Endodermal cell (in vitro differentiated cells): ENCODE measurements around the gene DTX3. TPM values are rescaled to one million over a fixed set of nuclear protein-coding genes. Genes with fewer than 3 reads are reported as not detected.
A peak's percentile ranks its signal among the peaks of the same experiment; 100 is the strongest.

Experiments used
- DNase-seq: peaks from one replicate; pipeline ENCODE4 v3.0.0-alpha.2; 2017
- H3K27ac ChIP-seq: 2 replicates; pipeline ENCODE4 v1.5.1; 2013; ENCODE audit warnings: mild to moderate bottlenecking, low read depth, low read length, moderate library complexity
- H3K27me3 ChIP-seq: 2 replicates; pipeline ENCODE4 v1.6.1; 2013; ENCODE audit warnings: mild to moderate bottlenecking, low read length, moderate library complexity; ENCODE audit not compliant: insufficient read depth, control insufficient read depth, poor library complexity, severe bottlenecking
- H3K36me3 ChIP-seq: 2 replicates; pipeline ENCODE4 v1.7.0; 2013; ENCODE audit warnings: mild to moderate bottlenecking, low read length, moderate library complexity; ENCODE audit not compliant: control insufficient read depth, insufficient read depth
- H3K4me1 ChIP-seq: one replicate; pipeline ENCODE4 v1.7.0; 2013; ENCODE audit warnings: low read length; ENCODE audit not compliant: control insufficient read depth, insufficient read depth
- H3K4me3 ChIP-seq: 2 replicates; pipeline ENCODE4 v1.5.1; 2013; ENCODE audit warnings: mild to moderate bottlenecking, low read length, moderate library complexity
- H3K9ac ChIP-seq: 2 replicates; pipeline ENCODE4 v1.6.1; 2013; ENCODE audit warnings: mild to moderate bottlenecking, low read length, moderate library complexity; ENCODE audit not compliant: poor library complexity, severe bottlenecking; ENCODE audit errors: extremely low read depth
- H3K9me3 ChIP-seq: 2 replicates; pipeline ENCODE4 v1.6.1; 2013; ENCODE audit warnings: mild to moderate bottlenecking, low read length, moderate library complexity; ENCODE audit not compliant: control insufficient read depth
- H3K27ac Mint-ChIP-seq: 2 replicates; pipeline ENCODE4 v1.8.0; 2020; ENCODE audit warnings: mixed read lengths
- H3K27me3 Mint-ChIP-seq: 2 replicates; pipeline ENCODE4 v1.8.0; 2021; ENCODE audit warnings: mild to moderate bottlenecking, mixed read lengths; ENCODE audit not compliant: insufficient read depth
- H3K36me3 Mint-ChIP-seq: 2 replicates; pipeline ENCODE4 v1.8.0; 2020; ENCODE audit warnings: low read depth, mixed read lengths
- H3K4me1 Mint-ChIP-seq: 2 replicates; pipeline ENCODE4 v1.8.0; 2020; ENCODE audit warnings: mixed read lengths
- H3K4me3 Mint-ChIP-seq: 2 replicates; pipeline ENCODE4 v1.8.0; 2020; ENCODE audit warnings: mild to moderate bottlenecking, moderate library complexity, mixed read lengths
- H3K9me3 Mint-ChIP-seq: 2 replicates; pipeline ENCODE4 v1.8.0; 2020; ENCODE audit warnings: mild to moderate bottlenecking, mixed read lengths
- WGBS, 2 experiments: methylation state at CpG; one replicate each; pipeline versions ENCODE4 v1.1.5 to v1.1.7; 2013; ENCODE audit warnings: missing lambda C conversion rate in 2 of 2, mixed read lengths in 1 of 2; ENCODE audit not compliant: insufficient coverage in 1 of 2, insufficient read length in 1 of 2; 5-methylcytosine and 5-hydroxymethylcytosine counted together
- total RNA-seq, 2 donors: library from RNA; stranded (reverse); fragmentation: NEBNext Ultra II Directional in 1 of 2; extraction: Animal tissue kit (Norgen Biotek cat#: 25700) in 1 of 2; gene quantifications; 2 replicates in 1 of 2; 3 replicates in 1 of 2; pipeline ENCODE4 v1.2.1, GENCODE V29; 2021
- TF ChIP-seq, protein P1 (sequence below): fragments of 200-600 bp; sonication (generic); conservative IDR thresholded peaks from 2 replicates; pipeline ENCODE4 v1.5.0; 2021; ENCODE audit warnings: antibody characterized with exemption, mild to moderate bottlenecking

The DTX3 gene
- total RNA-seq, 2 donors from 2014 or later: 59.6 to 62.6 TPM

DNA sequence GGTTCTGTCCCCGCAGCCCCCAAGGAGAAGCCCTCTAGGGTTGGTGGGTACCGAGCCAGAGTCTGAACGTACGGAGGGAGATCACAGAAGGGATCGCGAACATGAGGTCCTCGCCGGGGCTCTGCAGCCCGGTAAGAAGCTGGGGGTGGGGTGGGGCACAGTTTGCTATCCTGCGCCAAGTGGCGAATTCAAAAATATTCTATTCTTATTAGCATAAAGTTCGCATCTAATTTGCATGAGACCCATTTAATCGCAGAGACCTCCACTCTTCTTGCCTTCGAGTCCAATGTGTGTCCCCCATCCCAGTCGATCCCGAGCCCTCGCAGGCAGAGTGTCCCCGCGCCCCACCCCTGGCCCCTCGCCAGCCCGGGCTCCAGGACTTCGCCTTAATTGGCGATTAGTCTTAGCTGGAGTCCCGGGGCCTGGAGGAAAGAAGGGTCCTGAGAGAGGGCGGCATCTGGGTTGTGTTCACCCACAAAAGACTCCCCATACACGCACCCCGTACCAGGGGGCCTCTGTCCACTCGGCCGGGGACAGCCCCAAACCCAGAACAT, 6.0 kb downstream of the DTX3 start:
- no peak overlapping the region for H3K27ac ChIP-seq
- WGBS, 2 experiments: 3 to 4% methylated on average over 7 to 29 of the region's 29 CpGs
- TF ChIP-seq, protein P1, sequence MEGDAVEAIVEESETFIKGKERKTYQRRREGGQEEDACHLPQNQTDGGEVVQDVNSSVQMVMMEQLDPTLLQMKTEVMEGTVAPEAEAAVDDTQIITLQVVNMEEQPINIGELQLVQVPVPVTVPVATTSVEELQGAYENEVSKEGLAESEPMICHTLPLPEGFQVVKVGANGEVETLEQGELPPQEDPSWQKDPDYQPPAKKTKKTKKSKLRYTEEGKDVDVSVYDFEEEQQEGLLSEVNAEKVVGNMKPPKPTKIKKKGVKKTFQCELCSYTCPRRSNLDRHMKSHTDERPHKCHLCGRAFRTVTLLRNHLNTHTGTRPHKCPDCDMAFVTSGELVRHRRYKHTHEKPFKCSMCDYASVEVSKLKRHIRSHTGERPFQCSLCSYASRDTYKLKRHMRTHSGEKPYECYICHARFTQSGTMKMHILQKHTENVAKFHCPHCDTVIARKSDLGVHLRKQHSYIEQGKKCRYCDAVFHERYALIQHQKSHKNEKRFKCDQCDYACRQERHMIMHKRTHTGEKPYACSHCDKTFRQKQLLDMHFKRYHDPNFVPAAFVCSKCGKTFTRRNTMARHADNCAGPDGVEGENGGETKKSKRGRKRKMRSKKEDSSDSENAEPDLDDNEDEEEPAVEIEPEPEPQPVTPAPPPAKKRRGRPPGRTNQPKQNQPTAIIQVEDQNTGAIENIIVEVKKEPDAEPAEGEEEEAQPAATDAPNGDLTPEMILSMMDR: no peak

DNA sequence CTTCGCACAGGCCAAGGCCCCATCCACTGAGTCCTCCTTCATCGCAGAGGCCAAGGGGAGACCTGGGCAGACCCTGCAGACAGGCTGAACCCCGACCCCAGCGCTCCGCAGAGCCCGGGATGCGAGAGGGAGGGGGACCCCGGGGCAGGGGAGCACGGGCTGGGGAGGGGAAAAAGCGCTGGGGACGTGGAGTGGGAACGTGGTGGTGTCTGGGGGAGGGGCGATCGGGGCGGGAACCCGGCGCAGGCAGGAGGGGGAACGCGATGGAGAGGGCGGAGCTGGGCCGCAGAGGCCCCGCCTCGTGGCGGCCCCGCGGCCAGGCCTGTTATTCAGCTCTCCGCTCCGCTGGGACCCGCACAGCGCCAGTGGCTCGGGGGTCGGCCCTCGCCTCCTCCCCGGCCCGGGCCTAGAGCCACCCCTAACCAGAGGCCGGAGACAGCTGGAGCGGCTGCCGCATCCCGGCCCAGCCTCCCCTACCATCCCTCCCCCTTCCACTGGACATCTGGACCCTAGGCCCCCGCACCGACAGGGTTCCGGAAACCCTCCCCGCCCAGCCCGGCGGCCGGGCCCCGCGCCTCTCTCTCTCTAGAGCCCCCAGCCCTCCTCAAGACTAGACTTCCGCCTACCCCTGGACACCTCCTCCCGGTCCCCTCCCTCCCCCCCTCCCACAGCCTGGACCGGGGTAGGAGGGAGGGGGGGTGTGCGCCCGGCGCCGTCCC, 6.6 kb downstream of the DTX3 start, which contains the start of gene ARHGEF25:
TSS of gene ARHGEF25 (plus strand) at position 328 of the 719 bp plus-strand sequence. CDS start 460 bp downstream, outside the sequence.
- peak within 1 kb of the TSS; percentile 63 for H3K4me3 Mint-ChIP-seq
- H3K4me3 ChIP-seq: peak within 1 kb of the TSS; percentile 78
- H3K4me1 ChIP-seq: no peaks in the 10 kb centered on the region
- peak within 1 kb of the TSS; percentile 44 for H3K27ac ChIP-seq
- H3K9me3 ChIP-seq: no peaks in the 10 kb centered on the region
- peaks cover 6% of the 10 kb centered on the region for H3K36me3 ChIP-seq
- WGBS, 2 experiments: 0% methylated on average over 13 to 50 of the region's 55 CpGs
- peaks cover 36% of the 10 kb centered on the region for H3K27me3 ChIP-seq
- no peak within 1 kb of the TSS for H3K27ac Mint-ChIP-seq
- DNase-seq: peak; percentile 89
- H3K4me1 Mint-ChIP-seq: peaks cover 8% of the 10 kb centered on the region
- no peaks in the 10 kb centered on the region for H3K9me3 Mint-ChIP-seq
- peaks cover 30% of the 10 kb centered on the region for H3K36me3 Mint-ChIP-seq
- peaks cover 58% of the 10 kb centered on the region for H3K27me3 Mint-ChIP-seq
- TF ChIP-seq, protein P1: no peak
- no peak within 1 kb of the TSS for H3K9ac ChIP-seq

More for the DNA sequence above, 6.0 kb downstream of the DTX3 start:
- Mint-ChIP-seq H3K27ac (no peak overlapping the region), H3K27me3 (peaks cover 52% of the 10 kb centered on the region), H3K36me3 (peaks cover 25% of the 10 kb centered on the region), H3K9me3 (no peaks in the 10 kb centered on the region), H3K4me3 (peak overlapping the region; percentile 63), H3K4me1 (peaks cover 11% of the 10 kb centered on the region)
- Histone ChIP-seq H3K4me3 (peak overlapping the region; percentile 78), H3K9me3 (no peaks in the 10 kb centered on the region), H3K36me3 (peaks cover 4% of the 10 kb centered on the region), H3K4me1 (peaks cover 2% of the 10 kb centered on the region), H3K27me3 (peaks cover 29% of the 10 kb centered on the region), H3K9ac (no peak overlapping the region)
- no peak for DNase-seq

DNA sequence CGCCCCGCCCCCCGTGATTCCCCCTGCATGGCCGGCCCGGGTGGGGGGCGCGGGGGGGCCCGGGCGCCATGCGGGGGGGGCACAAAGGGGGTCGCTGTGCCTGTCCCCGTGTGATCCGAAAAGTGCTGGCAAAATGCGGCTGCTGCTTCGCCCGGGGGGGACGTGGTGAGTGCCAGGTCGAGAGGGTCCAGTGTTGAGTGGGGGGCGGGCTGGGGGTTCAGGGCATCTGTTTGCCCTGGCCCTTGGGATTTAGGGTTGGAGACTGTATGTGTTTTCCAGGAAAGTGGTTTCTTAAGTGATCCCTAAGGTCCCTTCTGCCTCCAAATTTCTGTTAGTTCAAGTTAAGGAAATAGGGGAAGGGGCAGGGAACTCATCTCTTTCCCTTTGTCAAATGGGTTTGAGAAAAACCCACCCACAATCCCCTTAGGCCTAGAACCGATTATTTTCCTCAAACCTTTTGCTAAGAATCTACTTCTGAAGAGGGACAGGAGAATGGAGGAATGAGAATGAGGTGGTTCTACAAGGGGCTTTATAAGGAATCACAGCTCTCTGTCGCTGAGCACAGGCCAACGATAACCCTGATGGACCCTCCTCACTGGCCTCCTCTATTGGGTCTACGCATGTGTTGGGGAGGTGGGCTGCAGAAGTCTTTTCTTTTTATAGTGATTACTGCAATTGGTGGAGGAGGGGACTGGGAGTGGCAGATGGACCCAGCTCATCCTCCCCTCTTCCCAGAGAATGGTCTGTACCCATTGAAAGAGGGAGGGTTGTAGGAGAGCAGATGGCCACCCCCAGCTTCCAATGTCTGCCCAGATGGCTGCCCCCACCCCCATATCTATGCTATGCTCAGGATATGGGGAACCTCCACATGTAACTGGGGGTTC, 7.4 kb downstream of the DTX3 start:
- Mint-ChIP-seq H3K27ac (no peak overlapping the region), H3K9me3 (no peaks in the 10 kb centered on the region)
- H3K27ac ChIP-seq: peak overlapping the region; percentile 44

More for the DNA sequence above, 7.4 kb downstream of the DTX3 start:
- Mint-ChIP-seq H3K4me3 (peak overlapping the region; percentile 63), H3K36me3 (peaks cover 29% of the 10 kb centered on the region), H3K4me1 (peaks cover 8% of the 10 kb centered on the region), H3K27me3 (peaks cover 66% of the 10 kb centered on the region)
- Histone ChIP-seq H3K4me1 (no peaks in the 10 kb centered on the region), H3K27me3 (peaks cover 39% of the 10 kb centered on the region), H3K9ac (no peak overlapping the region), H3K36me3 (peaks cover 11% of the 10 kb centered on the region), H3K9me3 (no peaks in the 10 kb centered on the region), H3K4me3 (peak overlapping the region; percentile 72)
- TF ChIP-seq, protein P1: no peak
- peak; percentile 47 for DNase-seq
- WGBS, 2 experiments: 15 to 29% methylated on average over 7 to 21 of the region's 23 CpGs
